H1 (cell line): Measurements from ENCODE around the gene C17orf107. TPM values are rescaled to one million over a fixed set of nuclear protein-coding genes. Genes with fewer than 3 reads are reported as not detected.

Experiments used
- CTCF ChIA-PET: fragments of 300-600 bp; sonication (Branson Sonifier 250); formaldehyde crosslinking; loops from one replicate; lab custom pipeline; 2021; ENCODE audit not compliant: partially characterized antibody; lab: Charles Lee
- POLR2A ChIA-PET: fragments of 300-600 bp; sonication (Branson Sonifier 250); formaldehyde crosslinking; loops from one replicate; lab custom pipeline; 2021; ENCODE audit warnings: inconsistent platforms; ENCODE audit not compliant: partially characterized antibody; lab: Charles Lee
- DNase-seq, 2 experiments: peaks; one replicate each; pipeline versions ENCODE4 v3.0.0 to v3.0.0-alpha.2; 2010 to 2022; ENCODE audit warnings: low spot score in 2 of 2, low read depth in 1 of 2, mixed read lengths in 1 of 2
- FAIRE-seq: peaks from 2 replicates; lab custom pipeline; 2011; peaks lifted over from hg19 to GRCh38; lab: Jason Lieb, UNC
- H2AFZ ChIP-seq: 2 replicates; pipeline ENCODE4 v1.8.1; 2012; ENCODE audit warnings: low read length, inconsistent platforms
- H2AK5ac ChIP-seq: 2 replicates; pipeline ENCODE4 v1.6.1; 2013; ENCODE audit warnings: low read depth, low read length
- H2BK120ac ChIP-seq: replicated peaks from 2 replicates; pipeline ENCODE3; 2013; ENCODE audit warnings: low read depth, low read length, inconsistent platforms
- H2BK12ac ChIP-seq: 2 replicates; pipeline ENCODE4 v1.6.1; 2013; ENCODE audit warnings: low read depth, low read length
- H2BK15ac ChIP-seq: 2 replicates; pipeline ENCODE4 v1.6.1; 2013; ENCODE audit warnings: low read length
- H2BK20ac ChIP-seq: 2 replicates; pipeline ENCODE4 v1.6.1; 2013; ENCODE audit warnings: low read length
- H2BK5ac ChIP-seq: 2 replicates; pipeline ENCODE4 v1.6.1; 2013; ENCODE audit warnings: low read depth, low read length
- H3K14ac ChIP-seq: 2 replicates; pipeline ENCODE4 v1.6.1; 2013; ENCODE audit warnings: inconsistent platforms; ENCODE audit not compliant: insufficient read length
- H3K18ac ChIP-seq: 2 replicates; pipeline ENCODE4 v1.6.1; 2013; ENCODE audit warnings: low read length; ENCODE audit errors: extremely low read depth
- H3K23ac ChIP-seq: 2 replicates; pipeline ENCODE4 v1.6.1; 2013; ENCODE audit warnings: inconsistent platforms; ENCODE audit not compliant: insufficient read length
- H3K23me2 ChIP-seq: 2 replicates; pipeline ENCODE4 v1.6.1; 2013; ENCODE audit warnings: low read depth, low read length
- H3K27ac ChIP-seq: 2 replicates; pipeline ENCODE4 v1.6.1; 2011; ENCODE audit warnings: low read depth, low read length, inconsistent platforms
- H3K27me3 ChIP-seq, 4 experiments: replicated peaks in 1 of 4; 1 replicate in 1 of 4; 2 replicates in 3 of 4; pipeline versions ENCODE4 v1.6.1 to v1.8.1; 2011 to 2013; ENCODE audit warnings: low read length in 3 of 4, mild to moderate bottlenecking in 3 of 4, inconsistent platforms in 2 of 4, mixed read lengths in 2 of 4, moderate library complexity in 1 of 4; ENCODE audit not compliant: control insufficient read depth in 3 of 4, insufficient read depth in 3 of 4; ENCODE audit errors: extremely low read depth in 1 of 4
- H3K36me3 ChIP-seq, 4 experiments: 2 replicates each; pipeline versions ENCODE4 v1.6.1 to v1.8.1; 2011 to 2013; ENCODE audit warnings: mild to moderate bottlenecking in 4 of 4, low read length in 3 of 4, moderate library complexity in 2 of 4, control low read depth in 1 of 4, inconsistent platforms in 1 of 4; ENCODE audit not compliant: insufficient read depth in 4 of 4, control insufficient read depth in 2 of 4
- H3K4ac ChIP-seq: replicated peaks from 2 replicates; pipeline ENCODE3; 2013; ENCODE audit warnings: low read length, low read depth, mixed read lengths, inconsistent platforms; ENCODE audit not compliant: insufficient read length
- H3K4me1 ChIP-seq, 4 experiments: replicated peaks in 1 of 4; 1 replicate in 1 of 4; 2 replicates in 3 of 4; pipeline versions ENCODE4 v1.6.1 to v1.8.1; 2011 to 2013; ENCODE audit warnings: low read length in 3 of 4, inconsistent platforms in 2 of 4, mixed read lengths in 1 of 4; ENCODE audit not compliant: insufficient read depth in 4 of 4, control insufficient read depth in 3 of 4
- H3K4me2 ChIP-seq, 2 experiments: 2 replicates each; pipeline versions ENCODE4 v1.6.1 to v1.8.1; 2011 to 2013; ENCODE audit warnings: low read depth in 2 of 2, low read length in 2 of 2, control low read depth in 1 of 2, inconsistent platforms in 1 of 2, mild to moderate bottlenecking in 1 of 2; ENCODE audit not compliant: insufficient read depth in 1 of 2
- H3K4me3 ChIP-seq, 4 experiments: fragments of 200-600, 300-600 bp in 1 of 4; sonication (generic), shearing (Covaris generic), sonication (Bioruptor Twin) in 1 of 4; 2 replicates each; pipeline versions ENCODE4 v1.5.1 to v1.8.1; 2011 to 2016; ENCODE audit warnings: low read length in 4 of 4, low read depth in 3 of 4, control low read depth in 2 of 4, inconsistent platforms in 2 of 4, mild to moderate bottlenecking in 2 of 4, mixed read lengths in 1 of 4, moderate library complexity in 1 of 4; ENCODE audit not compliant: insufficient read depth in 2 of 4; ENCODE audit errors: extremely low read depth in 1 of 4
- H3K56ac ChIP-seq: replicated peaks from 2 replicates; pipeline ENCODE3; 2013; ENCODE audit warnings: low read depth, mild to moderate bottlenecking, mixed read lengths, low read length, inconsistent platforms; ENCODE audit not compliant: insufficient read length
- H3K79me1 ChIP-seq: 2 replicates; pipeline ENCODE4 v1.6.1; 2013; ENCODE audit warnings: low read depth, low read length, control low read depth
- H3K79me2 ChIP-seq, 2 experiments: 2 replicates each; pipeline versions ENCODE4 v1.6.1 to v1.8.1; 2012 to 2013; ENCODE audit warnings: low read length in 2 of 2, mild to moderate bottlenecking in 2 of 2, inconsistent platforms in 1 of 2; ENCODE audit not compliant: insufficient read depth in 2 of 2, control insufficient read depth in 1 of 2
- H3K9ac ChIP-seq, 4 experiments: replicated peaks in 1 of 4; 1 replicate in 1 of 4; 2 replicates in 3 of 4; pipeline versions ENCODE4 v1.6.1 to v1.8.1; 2011 to 2013; ENCODE audit warnings: low read depth in 3 of 4, low read length in 3 of 4, control low read depth in 2 of 4, mild to moderate bottlenecking in 2 of 4, moderate library complexity in 2 of 4, inconsistent platforms in 1 of 4; ENCODE audit errors: extremely low read depth in 1 of 4
- H3K9me3 ChIP-seq, 2 experiments: 2 replicates each; pipeline versions ENCODE4 v1.6.1 to v1.8.1; 2012 to 2013; ENCODE audit warnings: mild to moderate bottlenecking in 2 of 2, moderate library complexity in 2 of 2, control low read depth in 1 of 2, inconsistent platforms in 1 of 2, low read depth in 1 of 2, low read length in 1 of 2, mixed read lengths in 1 of 2; ENCODE audit not compliant: insufficient read depth in 2 of 2
- H4K20me1 ChIP-seq, 2 experiments: replicated peaks in 1 of 2; 2 replicates each; pipeline versions ENCODE3 to v1.8.1; 2011 to 2013; ENCODE audit warnings: inconsistent platforms in 2 of 2, low read length in 2 of 2, mild to moderate bottlenecking in 1 of 2; ENCODE audit not compliant: insufficient read depth in 2 of 2, control insufficient read depth in 1 of 2
- H4K5ac ChIP-seq: 2 replicates; pipeline ENCODE4 v1.6.1; 2013; ENCODE audit warnings: low read length, low read depth, mixed read lengths, inconsistent platforms; ENCODE audit not compliant: insufficient read length
- H4K8ac ChIP-seq: 2 replicates; pipeline ENCODE4 v1.8.0; 2013; ENCODE audit warnings: mild to moderate bottlenecking, moderate library complexity, low read length, inconsistent platforms; ENCODE audit not compliant: insufficient read depth; ENCODE audit errors: extremely low read depth
- H4K91ac ChIP-seq: replicated peaks from 2 replicates; pipeline ENCODE3; 2013; ENCODE audit warnings: low read length, mixed read lengths, inconsistent platforms; ENCODE audit not compliant: insufficient read length
- CBX8 ChIP-seq: fragments of 300-800, 300-1000 bp; sonication (generic); IDR thresholded peaks from 2 replicates; pipeline ENCODE4 v1.7.1; 2016; ENCODE audit warnings: low read depth, low read length, borderline replicate concordance
- CREB1 ChIP-seq: IDR thresholded peaks from 2 replicates; pipeline ENCODE4 v1.6.1; 2012; ENCODE audit warnings: inconsistent platforms
- HDAC6 ChIP-seq: IDR thresholded peaks from one replicate; pipeline ENCODE4 v1.7.1; 2012; ENCODE audit warnings: low read depth, mild to moderate bottlenecking, inconsistent platforms, low read length, moderate library complexity
- JUND ChIP-seq: IDR thresholded peaks from 2 replicates; pipeline ENCODE4 v1.6.1; 2011; ENCODE audit warnings: mild to moderate bottlenecking, improper control_type of control experiment, low read length
- KDM5A ChIP-seq: fragments of 200-600 bp; IDR thresholded peaks from 2 replicates; pipeline ENCODE4 v1.7.1; 2012; ENCODE audit warnings: mild to moderate bottlenecking, low read length, inconsistent platforms, mixed read lengths
- WGBS, 2 experiments: shearing (Covaris generic) in 1 of 2; methylation state at CpG; one replicate each; pipeline versions ENCODE4 v1.1.6 to v1.1.7; 2013 to 2015; ENCODE audit warnings: low lambda C conversion rate in 2 of 2, mixed read lengths in 2 of 2, inconsistent platforms in 1 of 2, low coverage in 1 of 2, missing lambda C conversion rate in 1 of 2; ENCODE audit not compliant: insufficient replicate concordance in 2 of 2, insufficient coverage in 1 of 2, insufficient read length in 1 of 2; ENCODE audit errors: extremely low coverage in 1 of 2, missing lambda C conversion rate in 1 of 2; 5-methylcytosine and 5-hydroxymethylcytosine counted together
- polyA plus RNA-seq, 7 experiments: library from polyadenylated mRNA; depleted of rRNA in 3 of 7; stranded (reverse) in 5 of 7; unstranded in 2 of 7; fragments of >200 nt in 5 of 7; fragments of 200-250 nt in 2 of 7; gene quantifications; 1 replicate in 5 of 7; 2 replicates in 1 of 7; 4 replicates in 1 of 7; pipeline versions ENCODE4 v1.2.1 to v1.2.3, GENCODE V29; 2011 to 2013; ENCODE audit warnings: missing spikeins in 2 of 7, mixed read lengths in 2 of 7
- total RNA-seq: library from RNA; stranded (reverse); fragmentation: NEBNext Ultra II Directional; extraction: Animal tissue kit (Norgen Biotek cat#: 25700); gene quantifications from 2 replicates; pipeline ENCODE4 v1.2.1, GENCODE V29; 2021

C17orf107 gene
- total and polyA plus RNA-seq, 2 of the 8 experiments (the other 6 are each of a cell fraction or from before 2014, with no cell fraction given): 0.39 to 0.45 TPM

DNA sequence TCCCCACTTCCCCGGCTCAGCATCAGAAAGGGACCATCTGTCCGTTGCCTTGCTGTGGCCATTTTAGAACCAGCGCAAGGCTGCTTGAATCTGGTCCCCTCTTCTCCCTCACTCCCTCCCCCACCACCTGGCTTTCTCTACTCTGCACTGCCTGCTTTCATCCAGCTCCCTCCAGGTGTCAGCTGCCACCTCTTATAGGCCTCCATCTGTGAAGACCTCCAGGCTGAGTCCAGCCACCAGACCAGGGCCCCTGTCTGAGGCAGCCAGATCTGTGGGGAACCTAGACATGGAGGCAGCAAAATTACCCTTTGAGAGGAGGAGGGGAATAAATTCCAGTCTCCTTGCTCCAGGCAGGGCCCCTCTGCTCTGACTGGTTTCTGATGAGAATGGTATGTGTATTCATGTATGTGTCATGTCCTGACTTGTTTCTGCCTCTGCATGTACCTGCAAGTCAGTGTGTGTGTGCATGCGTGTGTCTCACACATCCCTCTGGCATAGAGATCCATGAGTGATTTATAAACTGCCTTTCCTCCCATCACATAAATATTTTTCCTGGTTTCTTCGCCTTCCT is 45.1 kb upstream of the C17orf107 start:
- FAIRE-seq: no peak

More for the DNA sequence above, 45.1 kb upstream of the C17orf107 start:
- Histone ChIP-seq H2BK120ac (no peak overlapping the region), H3K4ac (no peak overlapping the region), H3K18ac (no peak overlapping the region; the same call in 1 of the 2 replicates), H3K27me3 (no peaks in the 10 kb centered on the region), H4K20me1 (peaks cover 0 to 1% of the 10 kb centered on the region in 2 experiments), H3K23ac (no peak overlapping the region), H3K4me2 (no peak overlapping the region), H3K4me3 (no peak overlapping the region), H3K23me2 (peaks cover 7% of the 10 kb centered on the region; the same call in 1 of the 2 replicates), H3K79me1 (peaks cover 16% of the 10 kb centered on the region), H3K56ac (no peak overlapping the region), H3K14ac (no peak overlapping the region), H3K9ac (no peak overlapping the region; a peak in 3 of 7 replicates), H2BK20ac (peak overlapping the region; percentile 8; the same call in 1 of the 2 replicates), H2BK5ac (peak overlapping the region; percentile 76; the same call in 1 of the 2 replicates), H2AK5ac (peak overlapping the region; percentile 99), H3K36me3 (no peaks in the 10 kb centered on the region), H4K5ac (no peak overlapping the region), H4K91ac (peak overlapping the region; percentile 29), H3K79me2 (peaks cover 0 to 42% of the 10 kb centered on the region in 2 experiments; a peak in 3 of 4 replicates), H3K27ac (no peak overlapping the region; the same call in 1 of the 2 replicates), H2AFZ (no peak overlapping the region), H3K9me3 (no peaks in the 10 kb centered on the region), H2BK12ac (peak overlapping the region; percentile 68; the same call in 1 of the 2 replicates), H4K8ac (peak overlapping the region; percentile 47; the same call in 1 of the 2 replicates), H2BK15ac (no peak overlapping the region), H3K4me1 (peaks cover 23 to 43% (median 39%) of the 10 kb centered on the region in 4 experiments)
- no peak for DNase-seq
- TF ChIP-seq CREB1 (no peak), CBX8 (no peak), KDM5A (no peak), HDAC6 (no peak), JUND (no peak)
- ChIA-PET CTCF (no interaction called here), POLR2A (interaction anchor here (0.9 kb wide), 1 partner anchor 13 kb away, joined by 3 read pairs; no protein-coding TSS in a partner anchor)
- WGBS, 2 experiments: 93% methylated on average over 4 of the region's 5 CpGs; no CpG with 5 or more reads in 1 of the 2 experiments
